ENCODE data around the gene PC.

Gene PC

GRCh38 chr11:66907751-66908630 lies 50.2 kb downstream of the PC start:
- DNase-seq, result no peak

- no peak for DNase-seq
Measured at GRCh38 chr11:66906061-66906733, 52.0 kb downstream of the PC start.

- no peak for DNase-seq
Measured at GRCh38 chr11:66905631-66906030, 52.6 kb downstream of the PC start.

- DNase-seq, result no peak
Measured at GRCh38 chr11:66904981-66905521, 53.1 kb downstream of the PC start.

GRCh38 chr11:66904561-66904960 lies 53.6 kb downstream of the PC start:
- no peak for DNase-seq

GRCh38 chr11:66904055-66904454 lies 54.1 kb downstream of the PC start:
- DNase-seq, result no peak

- DNase-seq, result no peak
Measured at GRCh38 chr11:66902486-66903177, 55.6 kb downstream of the PC start.

GRCh38 chr11:66901964-66902390 lies 56.2 kb downstream of the PC start:
- DNase-seq, result no peak

- no peak for DNase-seq
Measured at GRCh38 chr11:66894141-66894540, 64.0 kb downstream of the PC start.

GRCh38 chr11:66892911-66893310 lies 65.3 kb downstream of the PC start:
- DNase-seq, result no peak

- DNase-seq, result no peak
Measured at GRCh38 chr11:66891851-66892660, 66.1 kb downstream of the PC start.

GRCh38 chr11:66889960-66890359 lies 68.2 kb downstream of the PC start:
- DNase-seq, result no peak

GRCh38 chr11:66888282-66888681 lies 69.9 kb downstream of the PC start:
- DNase-seq, result no peak

GRCh38 chr11:66887526-66887925 lies 70.7 kb downstream of the PC start:
- DNase-seq, result no peak

- DNase-seq, result no peak
Measured at GRCh38 chr11:66886671-66887221, 71.4 kb downstream of the PC start.

GRCh38 chr11:66885950-66886440 lies 72.2 kb downstream of the PC start:
- no peak for DNase-seq

GRCh38 chr11:66885469-66885868 lies 72.7 kb downstream of the PC start:
- no peak for DNase-seq

GRCh38 chr11:66884443-66884842 lies 73.7 kb downstream of the PC start:
- no peak for DNase-seq

- DNase-seq, result peak; percentile 51
Measured at GRCh38 chr11:66883016-66883965, 74.9 kb downstream of the PC start.

GRCh38 chr11:66882561-66883015 lies 75.6 kb downstream of the PC start:
- DNase-seq, result no peak

Data from T-helper 9 cell (primary cell).